Measurements from ENCODE around the gene SBK3. TPM values are rescaled to one million over a fixed set of nuclear protein-coding genes. Genes with fewer than 3 reads are reported as not detected.

Gene SBK3
- total RNA-seq, 1 experiment from 2014 or later = not detected

DNA sequence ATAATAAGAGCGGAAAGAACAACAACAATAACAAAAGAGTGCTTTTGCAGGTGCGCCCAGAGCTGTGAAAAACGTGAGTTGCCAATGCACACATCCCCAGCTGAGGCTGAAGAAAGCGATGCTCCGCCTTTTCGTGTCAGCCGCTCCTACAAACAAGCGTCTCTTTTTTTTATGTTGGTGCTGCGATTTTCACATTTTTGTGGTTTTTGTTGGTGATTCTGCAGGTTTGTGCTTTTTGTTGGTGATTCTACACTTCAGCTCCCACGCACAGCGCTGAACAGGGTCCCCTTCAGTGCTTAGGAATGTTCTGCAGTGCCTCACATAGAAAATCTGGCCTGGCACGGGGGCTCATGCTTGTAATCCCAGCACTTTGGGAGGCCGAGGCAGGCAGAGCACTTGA lies 7.3 kb upstream of the SBK3 start:
- Histone ChIP-seq H3K9me3 (ENCODE audit: low read length) (no peaks in the 10 kb centered on the region), H3K4me1 (ENCODE audit: insufficient read depth, low read length) (peaks cover 19% of the 10 kb centered on the region), H3F3A (ENCODE audit: low read length, unreplicated experiment) (peaks cover under 1% of the 10 kb centered on the region), H2AFZ (ENCODE audit: low read length) (no peak overlapping the region), H3K9me2 (replicated peaks; ENCODE audit: low read length) (no peaks in the 10 kb centered on the region), H3K9ac (ENCODE audit: low read length) (no peak overlapping the region), H3K36me3 (ENCODE audit: low read depth, low read length) (no peaks in the 10 kb centered on the region), H3K79me2 (ENCODE audit: low read length) (no peaks in the 10 kb centered on the region), H3K27ac (ENCODE audit: low read length) (no peak overlapping the region), H3K27me3 (ENCODE audit: low read length) (no peaks in the 10 kb centered on the region), H3K4me2 (ENCODE audit: low read length) (no peak overlapping the region), H4K20me1 (ENCODE audit: low read length) (no peaks in the 10 kb centered on the region), H3K4me3 (ENCODE audit: low read length) (no peak overlapping the region)
- intact Hi-C loops (cut with micrococcal nuclease) = no loop called here
- ChIA-PET POLR2A (ENCODE audit: unreplicated experiment) (no interaction called here), CTCF (no interaction called here)
- no peak for DNase-seq
- BruUV-seq (replicated peaks) = no TSS peak
- ATAC-seq = no peak
- TF ChIP-seq CTCF (conservative IDR thresholded peaks at IDR 0.05; ENCODE audit: low read depth, low read length) (no peak), EZH2 (IDR thresholded peaks at IDR 0.05; ENCODE audit: low read length, unreplicated experiment) (no peak), EZH2phosphoT487 (IDR thresholded peaks at IDR 0.05; ENCODE audit: borderline replicate concordance, low read length) (no peak)

- no peak overlapping the region for H3K9ac ChIP-seq (ENCODE audit: low read length)
- H3K4me2 ChIP-seq (ENCODE audit: low read length) = no peak overlapping the region
- H3F3A ChIP-seq (ENCODE audit: low read length, unreplicated experiment) = peaks cover 3% of the 10 kb centered on the region
- ChIA-PET POLR2A (ENCODE audit: unreplicated experiment) (no interaction called here), CTCF (no interaction called here)
- H3K27me3 ChIP-seq (ENCODE audit: low read length) = no peaks in the 10 kb centered on the region
- no peak overlapping the region for H3K27ac ChIP-seq (ENCODE audit: low read length)
- no peaks in the 10 kb centered on the region for H3K9me3 ChIP-seq (ENCODE audit: low read length)
- no peaks in the 10 kb centered on the region for H3K79me2 ChIP-seq (ENCODE audit: low read length)
- ATAC-seq (no peak), DNase-seq (no peak)
- peaks cover 24% of the 10 kb centered on the region for H3K4me1 ChIP-seq (ENCODE audit: insufficient read depth, low read length)
- H4K20me1 ChIP-seq (ENCODE audit: low read length) = no peaks in the 10 kb centered on the region
- no peak overlapping the region for H2AFZ ChIP-seq (ENCODE audit: low read length)
- no peak overlapping the region for H3K4me3 ChIP-seq (ENCODE audit: low read length)
- TF ChIP-seq EZH2 (IDR thresholded peaks at IDR 0.05; ENCODE audit: low read length, unreplicated experiment) (no peak), CTCF (conservative IDR thresholded peaks at IDR 0.05; ENCODE audit: low read depth, low read length) (no peak), EZH2phosphoT487 (IDR thresholded peaks at IDR 0.05; ENCODE audit: borderline replicate concordance, low read length) (no peak)
- no peaks in the 10 kb centered on the region for H3K9me2 ChIP-seq (replicated peaks; ENCODE audit: low read length)
- BruUV-seq (replicated peaks) = no TSS peak
- intact Hi-C loops (cut with micrococcal nuclease) = no loop called here
- no peaks in the 10 kb centered on the region for H3K36me3 ChIP-seq (ENCODE audit: low read depth, low read length)
Observed at GRCh38 chr19:55552206-55552605, 6.9 kb upstream of the SBK3 start.

DNA sequence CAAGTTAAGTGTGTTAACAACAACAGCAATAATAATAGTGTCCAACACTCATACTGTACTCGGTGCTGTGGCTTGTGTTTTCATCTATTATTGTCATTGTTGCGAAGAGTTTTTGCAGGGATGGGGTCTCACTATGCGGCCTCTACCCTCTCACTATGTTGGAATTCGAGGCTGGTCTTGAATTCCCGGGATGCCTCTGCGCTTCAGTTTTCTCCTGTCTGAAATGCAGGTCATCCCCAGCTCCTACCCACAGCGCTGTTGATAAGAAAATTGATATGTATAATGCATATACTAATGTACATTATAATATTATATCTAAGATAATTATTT lies 4.9 kb upstream of the SBK3 start:
- TF ChIP-seq EZH2phosphoT487 (IDR thresholded peaks at IDR 0.05; ENCODE audit: borderline replicate concordance, low read length) (no peak), CTCF (conservative IDR thresholded peaks at IDR 0.05; ENCODE audit: low read depth, low read length) (no peak), EZH2 (IDR thresholded peaks at IDR 0.05; ENCODE audit: low read length, unreplicated experiment) (no peak)
- POLR2A ChIA-PET (ENCODE audit: unreplicated experiment) = no interaction called here
- Histone ChIP-seq H3K27ac (ENCODE audit: low read length) (peak overlapping the region; percentile 86), H3K4me3 (ENCODE audit: low read length) (no peak overlapping the region), H3K79me2 (ENCODE audit: low read length) (no peaks in the 10 kb centered on the region), H4K20me1 (ENCODE audit: low read length) (no peaks in the 10 kb centered on the region), H3F3A (ENCODE audit: low read length, unreplicated experiment) (peaks cover 3% of the 10 kb centered on the region), H3K4me1 (ENCODE audit: insufficient read depth, low read length) (peaks cover 40% of the 10 kb centered on the region), H2AFZ (ENCODE audit: low read length) (0 out of 2 replicates have a peak overlapping the region, but pooled peaks have one; percentile 4), H3K4me2 (ENCODE audit: low read length) (no peak overlapping the region; the same call in 1 of the 2 replicates), H3K27me3 (ENCODE audit: low read length) (no peaks in the 10 kb centered on the region), H3K9me3 (ENCODE audit: low read length) (no peaks in the 10 kb centered on the region), H3K9me2 (replicated peaks; ENCODE audit: low read length) (no peaks in the 10 kb centered on the region), H3K36me3 (ENCODE audit: low read depth, low read length) (no peaks in the 10 kb centered on the region), H3K9ac (ENCODE audit: low read length) (0 out of 2 replicates have a peak overlapping the region, but pooled peaks have one; percentile 55)
- no peak for DNase-seq
- BruUV-seq (replicated peaks) = no TSS peak
- CTCF ChIA-PET = no interaction called here
- intact Hi-C loops (cut with micrococcal nuclease) = no loop called here
- ATAC-seq = no peak
